ENCODE measurements around the gene SOHLH1.

SOHLH1 gene

GRCh38 chr9:135703726-135704125 lies 4.4 kb upstream of the SOHLH1 start:
- no peak for DNase-seq (ENCODE audit: low read depth in 2 of 2)

- peak; percentile 1 to 5 for DNase-seq (ENCODE audit: low read depth in 2 of 2)
Observed at GRCh38 chr9:135701959-135702721, 2.9 kb upstream of the SOHLH1 start, which contains the start of gene KCNT1. Gene KCNT1 (plus strand): TSS chr9:135702185. CDS start chr9:135702259, 74 bp downstream.

DNA sequence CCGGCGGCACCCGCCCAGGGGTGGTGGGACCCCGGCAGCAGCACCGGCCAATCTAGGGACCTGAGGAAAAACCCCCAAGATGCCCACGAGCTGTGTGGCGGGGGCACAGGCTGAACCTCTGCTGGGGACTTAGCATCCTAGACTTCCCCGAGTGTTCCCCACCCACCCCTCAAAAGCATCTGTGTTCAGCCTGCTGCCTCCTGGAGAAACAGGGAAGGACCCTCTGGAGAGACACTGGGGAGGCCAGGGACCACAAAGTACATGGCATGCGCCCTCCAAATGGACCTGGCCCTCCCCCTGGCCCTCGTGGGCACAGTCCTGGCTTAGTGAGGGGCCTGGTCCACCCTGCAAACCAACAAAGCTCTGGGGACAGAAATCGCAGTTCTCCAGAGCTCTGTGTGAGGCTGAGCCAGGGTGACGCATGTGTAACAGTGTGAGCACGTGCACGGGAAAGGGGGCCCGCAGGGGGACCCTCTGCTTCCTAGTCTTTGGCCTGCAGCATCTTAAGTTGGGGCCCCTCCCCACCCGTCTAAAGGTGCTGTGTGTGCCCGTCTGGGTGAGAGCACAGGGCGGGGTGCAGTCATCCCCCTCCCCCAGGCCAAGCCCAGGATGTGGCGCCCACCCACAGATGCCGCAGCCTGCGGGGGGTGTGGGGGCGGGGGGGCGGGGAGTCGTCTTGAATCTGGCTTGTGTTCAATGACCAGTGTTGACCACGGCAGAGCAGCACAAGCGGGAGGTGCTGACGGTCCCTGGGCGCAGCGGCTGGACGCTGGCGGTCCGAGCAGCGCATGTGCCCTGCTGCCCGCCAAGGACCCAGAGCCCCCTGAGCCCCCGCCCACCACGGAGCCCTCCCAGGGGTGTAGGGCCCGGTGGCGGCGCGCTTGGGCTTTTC lies 2.0 kb upstream of the SOHLH1 start:
- DNase-seq (ENCODE audit: low read depth in 2 of 2) = no peak

GRCh38 chr9:135700525-135700924 lies 1.2 kb upstream of the SOHLH1 start:
- no peak for DNase-seq (ENCODE audit: low read depth in 2 of 2)

- no peak for DNase-seq (ENCODE audit: low read depth in 2 of 2)
Observed at GRCh38 chr9:135698767-135699166, 514 bp downstream of the SOHLH1 start.

DNA sequence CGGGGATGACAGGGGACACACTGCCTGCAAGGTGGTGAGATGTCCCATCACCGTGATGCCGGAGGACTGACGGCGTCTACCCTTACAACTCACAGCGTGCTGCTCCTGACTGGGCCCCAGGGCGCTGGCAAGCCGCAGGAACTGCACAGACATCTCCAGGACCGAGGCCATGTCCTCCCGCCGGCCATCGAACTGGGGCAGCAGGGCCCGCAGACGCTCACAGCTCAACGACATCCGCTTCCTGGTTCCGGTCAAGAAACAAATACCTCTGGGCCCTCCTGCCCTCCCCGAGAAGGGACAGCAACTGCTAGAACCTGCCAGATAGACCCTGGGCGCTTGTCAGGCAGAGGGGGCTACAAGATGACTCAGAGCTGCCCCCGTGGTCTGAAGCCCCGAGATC lies 1.0 kb downstream of the SOHLH1 start:
- DNase-seq (ENCODE audit: low read depth in 2 of 2) = no peak

DNA sequence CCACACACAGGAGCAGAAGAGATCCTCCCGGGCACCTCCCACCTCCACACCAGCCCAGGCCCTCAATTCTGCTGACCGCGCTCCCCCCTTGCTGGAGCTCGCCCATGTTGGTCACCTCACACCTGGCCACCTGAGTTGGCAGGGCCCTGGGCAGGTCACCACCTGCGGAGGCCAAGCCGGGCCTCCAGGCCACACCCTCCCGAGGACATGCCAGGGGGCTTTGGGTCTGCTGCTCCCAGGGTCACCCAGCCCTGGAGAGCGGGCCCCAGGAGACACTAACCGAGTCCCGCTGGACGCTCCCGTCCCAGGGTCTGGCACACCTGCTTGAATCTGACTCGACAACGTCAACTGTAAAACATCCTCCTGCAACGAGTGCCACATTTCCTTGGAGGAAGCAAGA lies 2.1 kb downstream of the SOHLH1 start:
- DNase-seq (ENCODE audit: low read depth in 2 of 2) = no peak

DNA sequence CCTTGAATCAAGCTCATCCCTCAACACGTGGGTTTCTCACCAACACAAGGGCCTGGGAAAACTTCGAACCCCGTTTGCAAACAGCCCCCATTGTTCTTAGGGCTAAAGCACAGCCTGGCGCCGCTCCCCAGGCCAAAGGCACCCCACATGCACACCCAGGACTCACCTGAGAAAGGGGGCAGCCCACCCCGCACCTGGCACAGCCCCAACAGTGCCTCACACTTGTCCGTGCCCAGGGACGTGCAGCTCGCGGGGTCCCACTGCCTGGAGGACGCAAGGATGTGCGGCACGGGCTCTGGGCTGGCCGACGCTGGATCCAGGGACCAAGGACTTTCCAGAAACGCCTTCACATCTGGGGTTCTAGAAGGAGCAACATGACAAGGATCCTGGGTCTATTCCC lies 2.8 kb downstream of the SOHLH1 start:
- DNase-seq (ENCODE audit: low read depth in 2 of 2) = no peak

DNA sequence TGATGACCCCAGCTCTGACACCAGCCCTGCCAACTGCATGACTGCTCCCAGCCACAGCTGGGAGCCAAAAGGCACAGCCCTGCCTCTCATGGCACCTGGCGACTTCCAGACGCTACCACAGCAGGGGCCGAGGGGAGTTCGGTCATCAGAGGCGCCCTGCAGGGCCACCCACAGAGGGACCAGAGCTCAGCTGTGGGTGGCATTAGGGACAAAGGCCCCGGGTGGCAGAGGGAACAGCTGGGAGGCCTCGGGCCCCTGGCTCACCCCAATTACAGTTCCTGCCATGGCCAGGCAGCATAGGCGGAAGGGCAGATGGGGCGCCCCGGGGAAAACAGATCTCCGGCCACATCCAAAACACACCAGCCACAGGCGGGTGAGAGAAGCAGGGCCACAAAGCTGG lies 3.6 kb downstream of the SOHLH1 start:
- DNase-seq (ENCODE audit: low read depth in 2 of 2) = no peak

GRCh38 chr9:135695036-135695435 lies 4.2 kb downstream of the SOHLH1 start:
- DNase-seq (ENCODE audit: low read depth in 2 of 2) = no peak

GRCh38 chr9:135694414-135694813 lies 4.9 kb downstream of the SOHLH1 start:
- no peak for DNase-seq (ENCODE audit: low read depth in 2 of 2)

GRCh38 chr9:135693771-135694170 lies 5.5 kb downstream of the SOHLH1 start:
- DNase-seq (ENCODE audit: low read depth in 2 of 2) = no peak

DNA sequence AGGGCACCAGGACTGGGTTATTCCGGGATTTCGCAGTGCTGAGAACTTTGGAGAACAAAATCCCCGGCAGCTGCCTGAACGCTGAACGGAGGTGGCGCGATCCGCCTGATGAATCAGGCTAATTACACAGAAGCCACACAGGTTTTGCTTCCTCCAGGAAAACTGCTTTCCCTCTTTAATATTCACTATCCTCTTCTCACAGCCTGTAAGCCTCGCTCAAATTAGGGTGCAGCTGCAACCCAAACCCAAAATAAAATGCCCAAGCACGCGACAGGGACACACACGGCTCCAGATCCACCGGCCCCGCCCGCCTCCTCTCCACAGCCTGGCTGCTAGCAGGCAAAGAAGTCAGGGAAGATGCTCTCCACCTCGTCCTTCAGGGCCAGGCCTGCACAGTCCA lies 6.0 kb downstream of the SOHLH1 start:
- DNase-seq (ENCODE audit: low read depth in 2 of 2) = no peak

GRCh38 chr9:135692410-135692809 lies 6.9 kb downstream of the SOHLH1 start:
- DNase-seq (ENCODE audit: low read depth in 2 of 2) = no peak

DNA sequence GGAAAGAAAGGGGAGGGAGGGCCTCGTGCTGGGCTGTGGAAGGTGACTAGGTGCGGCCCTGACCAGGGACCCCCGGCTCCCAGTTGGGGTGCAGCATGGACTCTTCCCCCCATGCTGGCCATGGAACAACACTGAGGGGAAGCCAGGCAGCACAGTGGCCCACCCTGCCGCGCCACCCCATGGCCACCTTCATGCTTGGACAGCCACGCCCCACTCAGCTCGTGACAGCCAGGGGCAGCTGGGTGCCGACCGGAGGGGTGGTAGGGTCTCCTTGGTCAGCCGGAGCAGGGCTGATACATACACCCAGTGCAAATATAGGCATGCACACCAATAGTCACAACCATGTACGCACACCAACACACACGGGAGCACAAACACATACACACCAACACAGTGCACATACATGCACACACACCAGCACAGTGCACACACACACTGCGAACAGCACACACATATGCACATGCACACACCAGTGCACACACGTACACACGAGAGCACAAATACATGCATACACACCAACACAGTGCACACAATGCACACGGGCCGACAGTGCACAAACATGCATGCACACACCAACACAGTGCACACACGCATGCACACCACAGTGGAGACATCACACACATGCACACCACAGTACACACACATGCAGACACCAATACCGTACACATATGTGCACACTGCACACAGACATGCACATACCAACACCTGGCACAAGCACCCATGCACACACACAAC lies 8.3 kb downstream of the SOHLH1 start:
- no peak for DNase-seq (ENCODE audit: low read depth in 2 of 2)

DNA sequence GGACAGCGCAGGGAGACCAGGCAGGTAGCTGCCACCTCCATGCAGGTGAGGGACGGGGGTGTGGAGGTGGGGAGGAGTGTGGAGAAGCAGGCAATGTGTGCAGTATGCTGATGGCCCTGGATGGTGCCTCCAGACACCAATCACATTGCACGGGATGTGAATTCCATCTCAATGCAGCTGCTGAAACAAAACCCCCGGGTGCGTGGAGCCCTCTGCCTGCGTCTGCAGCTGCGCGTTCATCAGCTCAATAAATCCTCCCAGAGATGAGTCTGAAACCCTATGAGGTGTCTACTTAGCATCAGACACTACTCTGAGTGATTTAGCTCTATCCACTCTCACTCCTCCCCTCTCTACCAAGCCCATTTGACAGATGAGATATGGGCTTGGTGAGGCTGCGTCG lies 10.3 kb downstream of the SOHLH1 start:
- no peak for DNase-seq (ENCODE audit: low read depth in 2 of 2)

DNA sequence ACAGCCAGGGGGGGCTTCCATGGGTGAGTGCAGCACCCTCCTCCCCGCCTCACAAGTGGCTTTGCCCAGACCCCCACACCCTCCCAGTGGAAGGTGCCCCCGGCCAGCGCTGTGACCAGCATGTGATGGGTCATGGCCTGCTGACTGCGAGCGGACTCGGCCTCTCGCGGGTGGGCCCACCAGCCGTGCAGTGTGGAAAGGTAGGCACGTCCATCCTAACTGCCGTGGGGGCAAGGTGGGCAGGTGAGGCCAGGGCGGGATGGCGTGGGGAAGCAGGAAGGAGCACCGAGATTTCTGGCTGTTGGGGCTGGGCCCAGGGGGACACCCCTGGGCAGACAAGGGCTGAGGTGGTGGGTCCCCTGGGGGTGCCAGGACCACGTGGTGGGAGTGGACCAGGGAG lies 12.1 kb downstream of the SOHLH1 start:
- DNase-seq (ENCODE audit: low read depth in 2 of 2) = no peak

DNA sequence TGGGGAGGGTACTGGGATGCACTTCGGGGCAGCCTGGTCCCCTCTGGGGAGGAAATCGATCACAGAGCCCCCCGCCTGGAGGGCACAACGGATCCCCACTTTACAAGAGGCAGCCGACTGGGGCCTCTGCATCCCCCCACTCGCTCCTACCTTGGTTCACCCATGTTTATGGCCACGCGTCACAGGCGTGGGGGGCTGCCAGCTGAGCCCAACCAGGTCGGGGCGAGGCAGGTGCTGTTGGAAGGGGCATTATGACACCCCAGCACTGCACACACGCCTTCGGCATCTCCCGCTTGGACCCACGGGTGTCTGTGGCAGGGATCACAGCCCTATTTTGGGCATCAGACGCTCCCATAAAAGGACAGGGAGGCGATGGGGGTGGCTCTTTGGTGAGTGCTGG lies 14.6 kb downstream of the SOHLH1 start:
- DNase-seq (ENCODE audit: low read depth in 2 of 2) = no peak

GRCh38 chr9:135683401-135684034 lies 15.8 kb downstream of the SOHLH1 start:
- DNase-seq (ENCODE audit: low read depth in 2 of 2) = no peak

DNA sequence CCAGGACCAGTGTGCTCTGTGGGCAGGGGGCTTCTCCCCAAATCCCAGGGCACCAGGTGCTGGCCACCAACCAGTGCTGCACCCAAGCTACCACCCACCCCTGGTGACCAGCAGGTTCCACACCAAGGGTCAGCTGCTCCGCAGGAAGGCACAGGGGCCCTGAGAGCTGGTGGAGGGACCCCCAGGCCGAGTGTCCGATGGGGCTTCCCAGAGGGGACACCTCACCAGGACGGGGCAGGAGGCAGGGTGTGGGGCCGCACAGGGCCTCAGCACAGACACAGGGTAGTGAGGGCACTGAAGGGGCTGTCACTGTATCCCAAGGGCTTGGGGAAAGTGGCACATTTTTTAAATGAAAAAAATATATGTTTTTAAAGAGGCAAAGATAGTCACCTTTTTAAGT lies 18.1 kb downstream of the SOHLH1 start:
- DNase-seq (ENCODE audit: low read depth in 2 of 2) = no peak

DNA sequence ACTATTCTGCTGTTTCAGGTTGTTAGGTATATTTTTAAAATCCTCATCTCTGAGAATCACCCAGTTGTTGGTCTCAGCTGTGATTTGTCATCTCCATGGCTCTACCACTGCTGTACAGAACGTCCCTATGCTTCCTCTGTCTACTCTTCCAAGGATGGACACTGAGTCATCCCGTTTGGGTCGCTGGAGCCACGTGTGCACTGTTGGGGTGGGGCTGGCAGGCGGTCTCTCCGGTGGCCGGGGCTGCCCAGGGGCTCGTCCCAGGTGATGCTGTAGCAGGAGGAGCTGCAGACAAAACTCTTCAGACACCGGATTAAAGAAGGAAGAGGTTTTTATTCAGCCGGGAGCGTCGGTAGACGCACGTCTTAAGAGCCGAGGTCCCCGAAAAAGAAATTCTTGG lies 19.2 kb downstream of the SOHLH1 start:
- DNase-seq (ENCODE audit: low read depth in 2 of 2) = no peak

Data from fibroblast of skin of left biceps (primary cell).